ENCODE data around the gene FKBP1A. TPM values are rescaled to one million over a fixed set of nuclear protein-coding genes. Genes with fewer than 3 reads are reported as not detected.

The FKBP1A gene
- total RNA-seq, 4 donors from 2014 or later, result 76.2 to 132 (median 102) TPM

- H3K27ac ChIP-seq, result peak overlapping the region in 3 of 4 donors; percentile 61 to 76 (median 63)
- H3K27me3 ChIP-seq, result no peaks in the 10 kb centered on the region
- H3K4me1 ChIP-seq, result peaks cover 24 to 77% (median 36%) of the 10 kb centered on the region in 3 donors
- TF ChIP-seq CTCF (IDR thresholded peaks at IDR 0.05) (no peak), POLR2A (IDR thresholded peaks at IDR 0.05) (no peak)
- DNase-seq, result no peak
- H3K36me3 ChIP-seq, result peaks cover 0 to 22% (median 0%) of the 10 kb centered on the region in 3 donors
- H3K9me3 ChIP-seq, result no peaks in the 10 kb centered on the region
- intact Hi-C loops (cut with DNase I), result no loop called here
- H3K4me3 ChIP-seq, result no peak overlapping the region
- 68 to 92% methylated on average over 4 of the region's 4 CpGs for WGBS, 2 donors
These were observed 58.5 kb downstream of the FKBP1A start for GRCh38 chr20:1334370-1334731.

GRCh38 chr20:1333462-1334369 is 59.1 kb downstream of the FKBP1A start:
- H3K36me3 ChIP-seq, result peaks cover 0 to 22% (median 0%) of the 10 kb centered on the region in 3 donors
- H3K9me3 ChIP-seq, result no peaks in the 10 kb centered on the region
- H3K4me1 ChIP-seq, result peaks cover 30 to 83% (median 38%) of the 10 kb centered on the region in 3 donors
- no peaks in the 10 kb centered on the region for H3K27me3 ChIP-seq
- DNase-seq, result no peak
- intact Hi-C loops (cut with DNase I), result no loop called here
- TF ChIP-seq POLR2A (IDR thresholded peaks at IDR 0.05) (no peak), CTCF (IDR thresholded peaks at IDR 0.05) (no peak)
- 84 to 95% methylated on average over 11 of the region's 11 CpGs for WGBS, 2 donors
- H3K4me3 ChIP-seq, result no peak overlapping the region
- H3K27ac ChIP-seq, result peak overlapping the region in 3 of 4 donors; percentile 54 to 99 (median 99)

GRCh38 chr20:1332749-1333300 is 60.0 kb downstream of the FKBP1A start:
- no peak for DNase-seq
- Histone ChIP-seq H3K27ac (peak overlapping the region in 3 of 4 donors; percentile 54 to 99 (median 99)), H3K36me3 (peaks cover 0 to 22% (median 0%) of the 10 kb centered on the region in 3 donors), H3K27me3 (no peaks in the 10 kb centered on the region), H3K9me3 (no peaks in the 10 kb centered on the region), H3K4me1 (peaks cover 39 to 88% (median 45%) of the 10 kb centered on the region in 3 donors), H3K4me3 (no peak overlapping the region)
- WGBS, 2 donors, result 84 to 100% methylated on average over 2 of the region's 2 CpGs
- intact Hi-C loops (cut with DNase I), result no loop called here
- TF ChIP-seq POLR2A (IDR thresholded peaks at IDR 0.05) (no peak), CTCF (IDR thresholded peaks at IDR 0.05) (no peak)

- Histone ChIP-seq H3K4me1 (peaks cover 45 to 88% (median 51%) of the 10 kb centered on the region in 3 donors), H3K9me3 (no peaks in the 10 kb centered on the region)
- 91% methylated on average over 5 of the region's 6 CpGs for WGBS, 2 donors
These were observed 60.9 kb downstream of the FKBP1A start for GRCh38 chr20:1331801-1332453.

More at GRCh38 chr20:1331801-1332453, 60.9 kb downstream of the FKBP1A start:
- Histone ChIP-seq H3K27me3 (no peaks in the 10 kb centered on the region), H3K27ac (peak overlapping the region; percentile 12 to 99 (median 98)), H3K4me3 (no peak overlapping the region), H3K36me3 (peaks cover 0 to 22% (median 0%) of the 10 kb centered on the region in 3 donors)
- intact Hi-C loops (cut with DNase I), result no loop called here
- no peak for DNase-seq
- TF ChIP-seq POLR2A (IDR thresholded peaks at IDR 0.05) (no peak), CTCF (IDR thresholded peaks at IDR 0.05) (no peak)
